SU-DHL-6 (cell line): ENCODE data around the gene DACT3.

Experiments
- H2AFZ ChIP-seq: fragments of 200-600 bp; sonication (generic); 2 replicates; pipeline ENCODE4 v1.6.1; 2014; ENCODE audit warnings: low read depth, mild to moderate bottlenecking, moderate library complexity, mixed read lengths, antibody characterized with exemption, low read length; ENCODE audit not compliant: severe bottlenecking
- H3F3A ChIP-seq: fragments of 200-600 bp; shearing (Covaris generic); 2 replicates; pipeline ENCODE4 v1.6.0; 2016; ENCODE audit warnings: antibody characterized with exemption, mild to moderate bottlenecking; ENCODE audit not compliant: insufficient read depth
- H3K27ac ChIP-seq: fragments of 200-600 bp; sonication (generic); 2 replicates; pipeline ENCODE4 v1.5.1; 2016; ENCODE audit warnings: low read depth, mild to moderate bottlenecking, low read length, moderate library complexity, mixed read lengths
- H3K27me3 ChIP-seq: fragments of 200-600 bp; sonication (generic), shearing (Covaris generic); 2 replicates; pipeline ENCODE4 v1.6.0; 2014; ENCODE audit warnings: mild to moderate bottlenecking, low read length
- H3K36me3 ChIP-seq: fragments of 200-600 bp; sonication (generic); 2 replicates; pipeline ENCODE4 v1.6.1; 2014; ENCODE audit warnings: mild to moderate bottlenecking, low read length, mixed read lengths
- H3K4me2 ChIP-seq: fragments of 300-600, 200-600 bp; shearing (Covaris generic), sonication (generic); 2 replicates; pipeline ENCODE4 v1.6.0; 2014; ENCODE audit warnings: low read length, low read depth, mild to moderate bottlenecking; ENCODE audit not compliant: poor library complexity, severe bottlenecking
- H3K4me3 ChIP-seq: fragments of 200-600 bp; sonication (generic); 2 replicates; pipeline ENCODE4 v1.5.1; 2014; ENCODE audit warnings: antibody characterized with exemption, low read length, mild to moderate bottlenecking, mixed read lengths; ENCODE audit not compliant: insufficient read depth, poor library complexity, severe bottlenecking
- H3K79me2 ChIP-seq: fragments of 200-600 bp; sonication (generic); 2 replicates; pipeline ENCODE4 v1.6.1; 2014; ENCODE audit warnings: mild to moderate bottlenecking, low read length, moderate library complexity; ENCODE audit not compliant: insufficient read depth
- H3K9ac ChIP-seq: fragments of 200-600 bp; sonication (generic); 2 replicates; pipeline ENCODE4 v1.7.0; 2014; ENCODE audit warnings: mild to moderate bottlenecking, low read length
- H3K9me2 ChIP-seq: fragments of 200-600 bp; sonication (generic); replicated peaks from 2 replicates; pipeline ENCODE4 v1.6.1; 2014; ENCODE audit warnings: low read length; ENCODE audit not compliant: insufficient read depth
- H3K9me3 ChIP-seq: fragments of 200-600 bp; sonication (generic); 2 replicates; pipeline ENCODE4 v1.6.1; 2014; ENCODE audit warnings: low read length, mixed read lengths; ENCODE audit not compliant: insufficient read depth
- H4K20me1 ChIP-seq: fragments of 200-600 bp; sonication (generic); 2 replicates; pipeline ENCODE4 v1.6.1; 2014; ENCODE audit warnings: low read depth, mild to moderate bottlenecking, antibody characterized with exemption, low read length, moderate library complexity, mixed read lengths
- CTCF ChIP-seq: fragments of 200-600 bp; sonication (generic); IDR thresholded peaks from one replicate; pipeline ENCODE4 v1.5.1; 2017; ENCODE audit warnings: antibody characterized with exemption, mild to moderate bottlenecking, low read length, moderate library complexity; ENCODE audit not compliant: insufficient read depth, poor library complexity, severe bottlenecking
- EZH2phosphoT487 ChIP-seq: fragments of 200-600 bp; sonication (generic), shearing (Covaris generic); conservative IDR thresholded peaks from 2 replicates; pipeline ENCODE4 v1.6.1; 2018; ENCODE audit warnings: mild to moderate bottlenecking, antibody characterized with exemption, low read length, moderate library complexity, mixed read lengths

DACT3 gene

GRCh38 chr19:46598372-46598917 lies 62.5 kb downstream of the DACT3 start:
- no peaks in the 10 kb centered on the region for H3K9me2 ChIP-seq
- TF ChIP-seq EZH2phosphoT487 (no peak), CTCF (no peak)
- H3K9ac ChIP-seq, result no peak overlapping the region
- H3K36me3 ChIP-seq, result no peaks in the 10 kb centered on the region
- no peaks in the 10 kb centered on the region for H3K9me3 ChIP-seq
- H3K27me3 ChIP-seq, result no peaks in the 10 kb centered on the region
- no peak overlapping the region for H3K27ac ChIP-seq
- H4K20me1 ChIP-seq, result no peaks in the 10 kb centered on the region
- peaks cover 6% of the 10 kb centered on the region for H3F3A ChIP-seq
- no peak overlapping the region for H3K4me2 ChIP-seq
- peaks cover 22% of the 10 kb centered on the region for H3K79me2 ChIP-seq
- no peak overlapping the region for H2AFZ ChIP-seq
- H3K4me3 ChIP-seq, result no peak overlapping the region
